ENCODE measurements around the gene HRCT1. TPM values are rescaled to one million over a fixed set of nuclear protein-coding genes. Genes with fewer than 3 reads are reported as not detected.

The HRCT1 gene
- total and polyA plus RNA-seq, 9 donors: 0.48 to 8.1 (median 2.2) TPM; not detected in 1

GRCh38 chr9:35917261-35917660, 11.3 kb downstream of the HRCT1 start:
- H3K27ac ChIP-seq: no peak overlapping the region
- TF ChIP-seq POLR2A (IDR thresholded peaks at IDR 0.05) (no peak), EP300 (IDR thresholded peaks at IDR 0.05) (no peak)
- no peaks in the 10 kb centered on the region for H3K27me3 ChIP-seq
- 77 to 81% (median 81%) methylated on average over 4 of the region's 4 CpGs for whole genome bisulfite sequencing, 3 donors
- no peak overlapping the region for H3K4me3 ChIP-seq
- no peak for DNase-seq
- H3K36me3 ChIP-seq: no peaks in the 10 kb centered on the region
- H3K4me1 ChIP-seq (ENCODE audit: insufficient read depth): no peaks in the 10 kb centered on the region
- H3K9me3 ChIP-seq: no peaks in the 10 kb centered on the region
- intact Hi-C loops (cut with DNase I): no loop called here

- WGBS, 3 donors: 76 to 87% (median 84%) methylated on average over 3 of the region's 3 CpGs
- Histone ChIP-seq H3K4me3 (no peak overlapping the region), H3K9me3 (no peaks in the 10 kb centered on the region), H3K27me3 (no peaks in the 10 kb centered on the region), H3K36me3 (no peaks in the 10 kb centered on the region), H3K4me1 (ENCODE audit: insufficient read depth) (peaks cover 2% of the 10 kb centered on the region), H3K27ac (no peak overlapping the region)
- intact Hi-C loops (cut with DNase I): no loop called here
- no peak for DNase-seq
- TF ChIP-seq POLR2A (IDR thresholded peaks at IDR 0.05) (no peak), CTCF (IDR thresholded peaks at IDR 0.05) (no peak), EP300 (IDR thresholded peaks at IDR 0.05) (no peak)
Measured at GRCh38 chr9:35918780-35919179, 12.8 kb downstream of the HRCT1 start.

GRCh38 chr9:35919212-35920008, 13.4 kb downstream of the HRCT1 start:
- 72 to 85% (median 79%) methylated on average over 3 of the region's 3 CpGs for WGBS, 3 donors
- no peaks in the 10 kb centered on the region for H3K36me3 ChIP-seq
- H3K4me3 ChIP-seq: no peak overlapping the region
- no peak overlapping the region for H3K27ac ChIP-seq
- no peak for DNase-seq
- peaks cover 3% of the 10 kb centered on the region for H3K4me1 ChIP-seq (ENCODE audit: insufficient read depth)
- no peaks in the 10 kb centered on the region for H3K27me3 ChIP-seq
- intact Hi-C loops (cut with DNase I): no loop called here
- TF ChIP-seq POLR2A (IDR thresholded peaks at IDR 0.05): no peak
- no peaks in the 10 kb centered on the region for H3K9me3 ChIP-seq

GRCh38 chr9:35920051-35920620, 14.1 kb downstream of the HRCT1 start:
- Histone ChIP-seq H3K4me1 (ENCODE audit: insufficient read depth) (peaks cover 3% of the 10 kb centered on the region), H3K27me3 (no peaks in the 10 kb centered on the region), H3K9me3 (no peaks in the 10 kb centered on the region), H3K27ac (no peak overlapping the region), H3K4me3 (no peak overlapping the region), H3K36me3 (no peaks in the 10 kb centered on the region)
- intact Hi-C loops (cut with DNase I): no loop called here
- no peak for TF ChIP-seq EP300 (IDR thresholded peaks at IDR 0.05)
- no peak for DNase-seq
- 69 to 94% (median 94%) methylated on average over 4 of the region's 4 CpGs for WGBS, 3 donors

- H3K27ac ChIP-seq: peak overlapping the region; percentile 41 to 72
- WGBS, 3 donors: 52 to 77% (median 54%) methylated on average over 1 of the region's 1 CpG
- intact Hi-C loops (cut with DNase I): no loop called here
- no peak overlapping the region for H3K4me3 ChIP-seq
- H3K9me3 ChIP-seq: no peaks in the 10 kb centered on the region
- no peaks in the 10 kb centered on the region for H3K36me3 ChIP-seq
- TF ChIP-seq EP300 (IDR thresholded peaks at IDR 0.05): no peak
- TF ChIP-seq CTCF (IDR thresholded peaks at IDR 0.05): no peak
- no peak for TF ChIP-seq POLR2A (IDR thresholded peaks at IDR 0.05)
- H3K4me1 ChIP-seq (ENCODE audit: insufficient read depth): peaks cover 3% of the 10 kb centered on the region
- no peak for DNase-seq
- H3K27me3 ChIP-seq: no peaks in the 10 kb centered on the region
Measured at GRCh38 chr9:35923598-35923926, 17.6 kb downstream of the HRCT1 start.

All from ovary (tissue), 9 donors.